ENCODE results near the gene MAP6.
A peak's percentile ranks its signal among the peaks of the same experiment; 100 is the strongest.

Gene MAP6

DNA sequence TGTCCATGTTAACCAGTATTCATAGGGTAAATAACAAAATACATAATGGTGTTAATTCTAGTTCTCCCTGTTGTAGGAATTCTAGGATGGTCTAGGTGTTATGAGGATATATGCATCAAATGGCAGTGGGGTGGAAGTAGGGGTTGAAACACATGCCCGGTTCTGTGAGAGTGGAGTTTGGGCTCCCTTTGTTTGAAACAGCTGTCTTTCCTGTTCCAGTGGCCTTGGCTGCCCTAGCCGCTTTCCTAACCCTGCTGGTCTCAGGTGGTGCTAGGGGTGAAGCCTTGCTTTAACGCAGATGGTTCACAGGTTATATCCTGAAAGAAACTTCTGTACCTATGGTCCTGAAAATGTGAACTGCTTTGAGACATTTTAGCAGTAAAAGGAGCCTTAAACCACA is 68.5 kb downstream of the MAP6 start:
- DNase-seq (ENCODE audit: insufficient read length, low spot score) = no peak
- FAIRE-seq = no peak
- TF ChIP-seq SPI1 (IDR thresholded peaks at IDR 0.05; ENCODE audit: low read depth, low read length) = no peak
- no peak for TF ChIP-seq TAF1 (IDR thresholded peaks at IDR 0.05; ENCODE audit: low read depth, low read length)
- no peak for TF ChIP-seq POLR2AphosphoS5 (IDR thresholded peaks at IDR 0.05; ENCODE audit: low read depth, low read length)
- no peak for TF ChIP-seq PAX5 (IDR thresholded peaks at IDR 0.05; ENCODE audit: insufficient read depth, low read length, severe bottlenecking)
- TF ChIP-seq POLR2A (IDR thresholded peaks at IDR 0.05; ENCODE audit: low read depth, low read length) = no peak
- TF ChIP-seq POU2F2 (IDR thresholded peaks at IDR 0.05; ENCODE audit: low read depth, low read length) = no peak

DNA sequence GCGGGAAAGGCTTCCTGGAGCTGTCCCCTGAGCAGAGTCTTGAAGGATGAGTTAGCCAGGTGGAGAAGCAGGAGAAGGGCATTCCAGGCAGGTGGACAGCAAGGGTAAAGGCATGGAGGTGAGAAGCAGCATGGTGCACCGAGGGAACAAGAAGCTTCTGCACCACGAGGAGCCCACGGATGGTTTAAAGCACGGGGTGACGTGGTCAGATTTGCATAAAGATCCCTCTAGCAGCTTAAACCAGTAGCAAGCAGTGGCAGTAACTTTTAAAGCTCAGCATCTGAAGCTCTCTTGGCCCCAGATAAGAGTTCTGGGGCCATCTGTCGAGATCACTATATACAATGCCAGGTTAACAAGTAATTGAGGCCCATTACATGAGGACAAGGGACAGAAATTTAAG is 69.9 kb downstream of the MAP6 start:
- FAIRE-seq = no peak
- no peak for DNase-seq (ENCODE audit: insufficient read length, low spot score)
- no peak for TF ChIP-seq POLR2AphosphoS5 (IDR thresholded peaks at IDR 0.05; ENCODE audit: low read depth, low read length)
- TF ChIP-seq PAX5 (IDR thresholded peaks at IDR 0.05; ENCODE audit: insufficient read depth, low read length, severe bottlenecking) = no peak
- no peak for TF ChIP-seq TAF1 (IDR thresholded peaks at IDR 0.05; ENCODE audit: low read depth, low read length)
- TF ChIP-seq POU2F2 (IDR thresholded peaks at IDR 0.05; ENCODE audit: low read depth, low read length) = peak; percentile 52; the same call in 1 of the 2 replicates
- no peak for TF ChIP-seq SPI1 (IDR thresholded peaks at IDR 0.05; ENCODE audit: low read depth, low read length)

DNA sequence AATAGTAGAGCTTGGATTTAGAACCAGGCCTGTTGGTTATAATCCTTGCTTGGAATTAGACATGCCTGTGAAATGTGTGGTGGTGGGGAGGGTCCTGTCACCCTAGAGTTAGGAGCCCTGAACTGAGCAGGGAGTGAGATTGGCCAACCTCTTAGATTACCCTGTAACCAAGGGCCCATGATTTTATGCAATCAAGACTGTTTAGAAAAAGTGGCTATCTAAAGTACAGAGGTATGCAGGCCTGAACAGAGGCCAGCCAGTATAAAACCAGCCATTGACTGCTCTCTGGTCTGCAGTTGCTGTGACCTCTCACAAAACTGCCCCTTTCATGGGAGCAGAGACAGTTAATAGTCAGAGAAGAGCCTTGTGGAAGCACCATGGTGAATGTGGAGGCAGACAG is 70.6 kb downstream of the MAP6 start:
- TF ChIP-seq SPI1 (IDR thresholded peaks at IDR 0.05; ENCODE audit: low read depth, low read length) = no peak
- no peak for TF ChIP-seq TAF1 (IDR thresholded peaks at IDR 0.05; ENCODE audit: low read depth, low read length)
- no peak for TF ChIP-seq PAX5 (IDR thresholded peaks at IDR 0.05; ENCODE audit: insufficient read depth, low read length, severe bottlenecking)
- no peak for TF ChIP-seq POU2F2 (IDR thresholded peaks at IDR 0.05; ENCODE audit: low read depth, low read length)
- no peak for TF ChIP-seq POLR2AphosphoS5 (IDR thresholded peaks at IDR 0.05; ENCODE audit: low read depth, low read length)
- no peak for TF ChIP-seq POLR2A (IDR thresholded peaks at IDR 0.05; ENCODE audit: low read depth, low read length)
- FAIRE-seq = no peak
- DNase-seq (ENCODE audit: insufficient read length, low spot score) = no peak

DNA sequence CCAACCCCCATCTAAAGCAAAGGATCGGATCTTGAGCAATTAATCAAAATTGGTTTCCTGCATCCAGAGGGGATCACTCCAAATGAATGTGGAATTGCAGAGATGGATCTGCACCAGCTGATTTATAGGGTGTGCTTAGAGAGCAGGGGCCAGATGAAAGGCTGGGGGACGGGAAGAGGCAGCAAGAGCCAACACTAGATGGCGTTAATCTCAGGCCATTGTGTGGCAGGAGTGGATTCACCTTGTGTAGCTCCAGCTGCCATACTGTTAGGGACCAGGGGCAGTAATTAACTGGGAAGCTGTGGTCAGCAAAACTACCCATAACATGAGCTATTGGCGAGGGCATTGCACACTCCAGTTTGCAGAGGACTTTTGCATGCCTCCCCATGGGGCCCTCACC is 71.2 kb downstream of the MAP6 start:
- FAIRE-seq (peak; percentile 83), DNase-seq (ENCODE audit: insufficient read length, low spot score) (peak; percentile 43)
- TF ChIP-seq SPI1 (IDR thresholded peaks at IDR 0.05; ENCODE audit: low read depth, low read length) = no peak
- TF ChIP-seq POLR2AphosphoS5 (IDR thresholded peaks at IDR 0.05; ENCODE audit: low read depth, low read length) = no peak
- no peak for TF ChIP-seq POLR2A (IDR thresholded peaks at IDR 0.05; ENCODE audit: low read depth, low read length)
- TF ChIP-seq PAX5 (IDR thresholded peaks at IDR 0.05; ENCODE audit: insufficient read depth, low read length, severe bottlenecking) = no peak
- TF ChIP-seq TAF1 (IDR thresholded peaks at IDR 0.05; ENCODE audit: low read depth, low read length) = no peak
- TF ChIP-seq POU2F2 (IDR thresholded peaks at IDR 0.05; ENCODE audit: low read depth, low read length) = no peak

DNA sequence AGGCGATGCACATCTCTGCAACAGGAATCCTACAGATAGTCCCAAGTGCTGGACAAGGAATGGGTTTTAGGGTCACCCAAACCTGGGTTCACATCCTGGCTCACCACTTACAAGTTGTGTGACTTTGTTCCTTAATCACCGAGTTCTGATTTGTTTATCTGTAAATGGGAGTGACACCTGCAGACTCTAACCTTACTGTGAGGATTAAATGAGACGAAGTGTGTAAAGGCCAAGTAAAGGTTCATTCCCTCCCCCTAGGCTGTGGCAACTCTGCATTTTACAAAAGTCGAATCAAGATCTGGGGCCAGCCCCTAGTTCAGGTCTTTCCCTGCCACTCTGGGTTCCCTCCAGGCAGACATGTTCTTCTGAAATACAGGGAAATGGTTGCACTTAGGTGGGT is 71.9 kb downstream of the MAP6 start:
- DNase-seq (ENCODE audit: insufficient read length, low spot score) (no peak), FAIRE-seq (no peak)
- TF ChIP-seq POLR2A (IDR thresholded peaks at IDR 0.05; ENCODE audit: low read depth, low read length) = no peak
- TF ChIP-seq POLR2AphosphoS5 (IDR thresholded peaks at IDR 0.05; ENCODE audit: low read depth, low read length) = no peak
- TF ChIP-seq SPI1 (IDR thresholded peaks at IDR 0.05; ENCODE audit: low read depth, low read length) = no peak
- TF ChIP-seq TAF1 (IDR thresholded peaks at IDR 0.05; ENCODE audit: low read depth, low read length) = no peak
- no peak for TF ChIP-seq PAX5 (IDR thresholded peaks at IDR 0.05; ENCODE audit: insufficient read depth, low read length, severe bottlenecking)
- no peak for TF ChIP-seq POU2F2 (IDR thresholded peaks at IDR 0.05; ENCODE audit: low read depth, low read length)

DNA sequence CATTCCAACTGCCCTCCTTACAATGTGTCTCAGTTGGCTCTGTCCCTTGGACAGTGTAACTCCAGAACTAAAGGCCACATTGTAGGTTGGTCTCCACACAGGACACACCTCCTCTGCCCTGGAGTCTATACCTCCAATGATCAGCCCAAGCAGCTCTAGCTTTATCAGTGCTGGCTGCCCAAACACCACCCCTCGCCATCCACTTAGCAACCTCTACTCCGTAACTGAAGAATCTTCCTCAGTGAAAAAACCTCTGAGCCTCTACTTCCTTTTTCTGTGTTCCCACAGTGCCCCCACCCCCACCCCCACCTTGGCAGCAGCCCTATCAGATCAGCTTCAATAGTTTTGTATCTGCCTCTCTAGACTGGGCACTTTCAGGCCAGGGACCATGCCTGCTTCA is 73.4 kb downstream of the MAP6 start:
- DNase-seq (ENCODE audit: insufficient read length, low spot score) (no peak), FAIRE-seq (peak; percentile 23)
- no peak for TF ChIP-seq PAX5 (IDR thresholded peaks at IDR 0.05; ENCODE audit: insufficient read depth, low read length, severe bottlenecking)
- no peak for TF ChIP-seq SPI1 (IDR thresholded peaks at IDR 0.05; ENCODE audit: low read depth, low read length)
- no peak for TF ChIP-seq TAF1 (IDR thresholded peaks at IDR 0.05; ENCODE audit: low read depth, low read length)
- no peak for TF ChIP-seq POLR2A (IDR thresholded peaks at IDR 0.05; ENCODE audit: low read depth, low read length)
- TF ChIP-seq POLR2AphosphoS5 (IDR thresholded peaks at IDR 0.05; ENCODE audit: low read depth, low read length) = no peak
- no peak for TF ChIP-seq POU2F2 (IDR thresholded peaks at IDR 0.05; ENCODE audit: low read depth, low read length)

DNA sequence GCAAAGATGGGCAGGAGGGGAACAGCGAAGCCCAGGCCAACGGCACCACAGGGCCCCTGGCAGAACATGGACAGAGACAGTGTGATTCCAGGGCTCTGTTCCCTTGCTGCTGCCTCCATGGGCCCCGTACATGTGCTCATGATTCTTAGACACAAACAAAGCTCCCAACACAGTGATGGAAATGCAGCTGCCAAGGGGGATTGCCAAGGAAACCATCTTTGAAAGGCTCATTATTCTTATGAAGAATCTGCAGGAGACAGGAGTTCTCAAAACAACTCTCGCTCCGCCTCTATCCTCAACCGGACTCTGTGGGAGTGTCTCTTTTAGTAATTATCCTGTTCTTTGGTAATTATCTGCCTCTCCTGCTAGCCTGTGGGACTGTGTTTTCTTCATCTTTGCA is 74.6 kb downstream of the MAP6 start:
- no peak for DNase-seq (ENCODE audit: insufficient read length, low spot score)
- FAIRE-seq = no peak
- TF ChIP-seq SPI1 (IDR thresholded peaks at IDR 0.05; ENCODE audit: low read depth, low read length) = no peak
- no peak for TF ChIP-seq PAX5 (IDR thresholded peaks at IDR 0.05; ENCODE audit: insufficient read depth, low read length, severe bottlenecking)
- TF ChIP-seq POLR2AphosphoS5 (IDR thresholded peaks at IDR 0.05; ENCODE audit: low read depth, low read length) = no peak
- TF ChIP-seq POU2F2 (IDR thresholded peaks at IDR 0.05; ENCODE audit: low read depth, low read length) = no peak
- TF ChIP-seq POLR2A (IDR thresholded peaks at IDR 0.05; ENCODE audit: low read depth, low read length) = no peak
- no peak for TF ChIP-seq TAF1 (IDR thresholded peaks at IDR 0.05; ENCODE audit: low read depth, low read length)

DNA sequence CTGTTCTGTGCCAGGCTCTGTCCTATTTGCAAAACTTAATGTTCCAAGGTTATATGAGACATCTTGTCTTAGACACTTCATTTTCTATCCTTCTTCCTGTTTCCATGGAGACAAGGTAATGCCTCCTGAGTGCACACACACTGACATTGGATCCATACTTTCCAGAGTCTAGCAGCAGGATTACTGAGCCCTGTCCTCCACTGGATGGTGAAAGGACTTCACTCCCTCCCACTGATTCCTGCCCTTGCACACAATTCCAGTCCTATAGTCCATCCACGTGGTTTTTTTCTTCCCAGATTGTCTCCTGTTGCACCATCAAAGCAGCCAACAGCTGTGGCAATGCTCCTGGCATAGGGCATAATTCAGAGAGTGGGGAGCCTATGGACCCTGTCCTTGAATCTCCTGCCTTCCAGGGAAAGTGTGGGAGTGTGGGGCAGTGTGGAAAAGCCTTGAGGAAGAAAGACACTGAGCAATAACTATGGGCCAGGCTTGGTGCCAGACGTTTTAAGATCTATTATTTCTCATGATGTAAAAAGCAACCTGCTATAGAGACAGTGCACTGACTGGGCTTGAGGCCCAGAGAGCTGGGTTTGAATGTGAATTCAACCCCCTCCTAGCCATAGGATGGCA is 75.4 kb downstream of the MAP6 start:
- no peak for TF ChIP-seq SPI1 (IDR thresholded peaks at IDR 0.05; ENCODE audit: low read depth, low read length)
- no peak for DNase-seq (ENCODE audit: insufficient read length, low spot score)
- no peak for FAIRE-seq

DNA sequence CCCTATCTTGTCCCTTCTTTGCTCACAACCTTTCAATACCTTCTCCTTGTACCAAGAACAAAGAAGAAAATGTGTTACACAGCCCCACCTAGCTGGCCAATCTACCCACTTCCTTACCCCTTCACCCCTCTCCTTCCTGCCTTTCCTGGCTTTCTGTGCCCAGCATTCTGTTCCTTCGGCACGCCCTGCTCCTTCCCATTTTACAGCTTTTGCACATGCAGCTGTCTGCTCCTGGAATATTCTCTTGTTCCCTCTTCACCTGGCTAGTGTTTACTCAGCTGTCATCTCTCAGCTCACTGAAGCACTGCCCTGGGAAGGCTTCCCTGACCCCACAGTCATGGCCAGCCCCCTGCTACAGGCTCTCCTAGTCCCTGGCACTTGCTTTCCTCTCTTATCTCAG is 76.1 kb downstream of the MAP6 start:
- no peak for FAIRE-seq
- no peak for DNase-seq (ENCODE audit: insufficient read length, low spot score)
- no peak for TF ChIP-seq POLR2AphosphoS5 (IDR thresholded peaks at IDR 0.05; ENCODE audit: low read depth, low read length)
- TF ChIP-seq TAF1 (IDR thresholded peaks at IDR 0.05; ENCODE audit: low read depth, low read length) = no peak
- no peak for TF ChIP-seq POLR2A (IDR thresholded peaks at IDR 0.05; ENCODE audit: low read depth, low read length)
- TF ChIP-seq SPI1 (IDR thresholded peaks at IDR 0.05; ENCODE audit: low read depth, low read length) = no peak
- no peak for TF ChIP-seq POU2F2 (IDR thresholded peaks at IDR 0.05; ENCODE audit: low read depth, low read length)
- TF ChIP-seq PAX5 (IDR thresholded peaks at IDR 0.05; ENCODE audit: insufficient read depth, low read length, severe bottlenecking) = no peak

DNA sequence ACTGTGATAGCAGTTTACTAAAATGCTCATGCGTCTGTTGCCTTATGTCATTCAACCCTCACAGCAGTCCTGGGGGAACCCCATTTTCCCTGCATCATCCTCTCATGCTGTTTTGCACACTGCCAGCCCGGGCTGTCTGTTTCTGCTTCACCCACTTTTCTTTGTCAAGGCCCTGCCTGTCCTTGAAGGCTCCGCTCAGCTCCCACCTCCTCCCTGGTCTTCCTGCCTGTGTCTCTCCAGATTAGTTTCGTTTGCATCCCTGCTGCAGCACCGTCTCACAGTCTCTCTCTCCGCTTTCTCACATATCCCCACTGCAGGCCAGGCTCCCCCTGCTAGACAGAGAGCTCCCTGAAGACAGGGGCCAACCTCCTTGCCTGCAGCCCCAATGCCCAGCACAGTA is 76.9 kb downstream of the MAP6 start:
- DNase-seq (ENCODE audit: insufficient read length, low spot score) = no peak
- TF ChIP-seq TAF1 (IDR thresholded peaks at IDR 0.05; ENCODE audit: low read depth, low read length) = no peak
- TF ChIP-seq POU2F2 (IDR thresholded peaks at IDR 0.05; ENCODE audit: low read depth, low read length) = no peak
- no peak for TF ChIP-seq PAX5 (IDR thresholded peaks at IDR 0.05; ENCODE audit: insufficient read depth, low read length, severe bottlenecking)
- no peak for TF ChIP-seq POLR2A (IDR thresholded peaks at IDR 0.05; ENCODE audit: low read depth, low read length)
- no peak for TF ChIP-seq SPI1 (IDR thresholded peaks at IDR 0.05; ENCODE audit: low read depth, low read length)
- TF ChIP-seq POLR2AphosphoS5 (IDR thresholded peaks at IDR 0.05; ENCODE audit: low read depth, low read length) = no peak
- no peak for FAIRE-seq

Data from GM12891 (cell line).